HG02840 (cell line): ENCODE measurements around the gene LAMA5.

Experiments
- ATAC-seq: cut with Tn5 transposase; IDR thresholded peaks from one replicate; pipeline ENCODE4 v1.9.1; 2021; ENCODE audit warnings: mild to moderate bottlenecking, moderate library complexity, moderate number of reproducible peaks; ENCODE audit not compliant: unreplicated experiment, low FRiP score

The LAMA5 gene

DNA sequence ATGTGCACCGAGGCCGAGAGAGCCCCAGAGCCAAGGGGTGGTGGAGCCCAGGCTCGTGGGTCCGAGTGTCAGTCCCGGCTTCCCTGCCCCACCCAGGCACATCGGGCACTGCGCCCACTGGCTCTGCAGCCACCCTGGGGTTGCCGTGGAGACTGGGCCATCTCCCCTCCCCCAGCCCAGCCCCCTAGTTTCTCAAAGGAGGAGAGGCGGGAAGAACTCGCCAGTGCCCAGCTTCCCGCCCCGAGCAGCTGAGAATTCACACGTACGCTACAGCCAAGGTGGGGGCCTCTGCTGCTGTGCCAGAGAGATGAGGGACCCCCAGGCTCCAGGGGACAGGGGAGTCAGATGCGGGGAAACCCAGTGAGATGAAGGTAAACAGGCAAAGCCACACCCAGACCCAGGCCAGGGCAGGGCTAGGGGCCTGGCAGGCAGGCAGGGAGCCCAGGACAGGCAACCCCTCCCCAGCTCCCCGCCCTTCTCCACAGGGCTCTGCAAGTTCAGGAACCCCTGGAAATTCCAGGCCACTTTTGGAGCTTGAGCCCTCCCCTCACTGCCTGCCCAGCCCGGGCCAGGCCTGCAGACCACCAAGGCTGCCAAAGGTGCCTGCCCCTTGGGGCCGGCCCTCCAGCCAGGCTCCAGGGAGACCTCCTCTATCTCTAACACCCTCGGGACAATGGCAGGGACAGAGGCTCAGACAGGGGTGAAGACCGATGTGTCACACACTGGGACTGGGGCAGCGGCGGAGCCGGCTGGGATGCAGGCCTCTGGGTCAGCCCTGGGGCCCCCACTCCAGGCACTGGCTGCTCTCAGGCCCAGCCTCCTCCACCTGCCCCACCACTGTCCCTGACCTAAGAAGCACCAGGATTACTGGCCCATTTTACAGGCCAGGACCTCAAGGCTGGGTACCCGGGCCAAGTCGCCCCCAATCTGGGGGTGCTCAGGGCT lies 6.0 kb downstream of the LAMA5 start:
- no peak for ATAC-seq

GRCh38 chr20:62359491-62360121 lies 7.5 kb downstream of the LAMA5 start:
- no peak for ATAC-seq

- no peak for ATAC-seq
These were observed 8.0 kb downstream of the LAMA5 start for GRCh38 chr20:62359043-62359490.

- no peak for ATAC-seq
These were observed 8.7 kb downstream of the LAMA5 start for GRCh38 chr20:62358171-62359042.

DNA sequence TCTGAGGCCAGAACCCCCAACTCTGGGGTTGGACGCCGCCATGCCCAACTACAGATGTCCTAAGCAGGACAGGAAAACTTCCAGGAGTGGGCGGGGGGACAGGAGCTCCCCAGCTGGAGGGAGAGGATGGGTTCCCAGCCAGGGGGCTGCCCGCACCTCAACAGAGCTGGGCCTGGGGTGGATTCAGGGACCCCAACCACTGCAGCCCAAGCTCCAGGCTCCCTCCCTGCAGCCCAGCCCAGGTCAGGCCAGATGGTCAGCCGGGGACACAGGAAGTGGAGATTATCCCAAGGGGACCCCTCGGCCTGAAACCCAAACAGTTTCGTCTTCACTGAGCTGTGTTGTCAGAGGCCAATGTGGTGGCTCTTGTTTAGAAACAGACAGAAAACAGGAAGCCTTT lies 9.4 kb downstream of the LAMA5 start:
- no peak for ATAC-seq

GRCh38 chr20:62357187-62357667 lies 9.9 kb downstream of the LAMA5 start:
- no peak for ATAC-seq

- no peak for ATAC-seq
These were observed 10.4 kb downstream of the LAMA5 start for GRCh38 chr20:62356589-62357186.

GRCh38 chr20:62355878-62356588 lies 11.1 kb downstream of the LAMA5 start:
- no peak for ATAC-seq

- ATAC-seq: no peak
These were observed 11.6 kb downstream of the LAMA5 start for GRCh38 chr20:62355516-62355877.

- no peak for ATAC-seq
These were observed 12.2 kb downstream of the LAMA5 start for GRCh38 chr20:62354811-62355341.

DNA sequence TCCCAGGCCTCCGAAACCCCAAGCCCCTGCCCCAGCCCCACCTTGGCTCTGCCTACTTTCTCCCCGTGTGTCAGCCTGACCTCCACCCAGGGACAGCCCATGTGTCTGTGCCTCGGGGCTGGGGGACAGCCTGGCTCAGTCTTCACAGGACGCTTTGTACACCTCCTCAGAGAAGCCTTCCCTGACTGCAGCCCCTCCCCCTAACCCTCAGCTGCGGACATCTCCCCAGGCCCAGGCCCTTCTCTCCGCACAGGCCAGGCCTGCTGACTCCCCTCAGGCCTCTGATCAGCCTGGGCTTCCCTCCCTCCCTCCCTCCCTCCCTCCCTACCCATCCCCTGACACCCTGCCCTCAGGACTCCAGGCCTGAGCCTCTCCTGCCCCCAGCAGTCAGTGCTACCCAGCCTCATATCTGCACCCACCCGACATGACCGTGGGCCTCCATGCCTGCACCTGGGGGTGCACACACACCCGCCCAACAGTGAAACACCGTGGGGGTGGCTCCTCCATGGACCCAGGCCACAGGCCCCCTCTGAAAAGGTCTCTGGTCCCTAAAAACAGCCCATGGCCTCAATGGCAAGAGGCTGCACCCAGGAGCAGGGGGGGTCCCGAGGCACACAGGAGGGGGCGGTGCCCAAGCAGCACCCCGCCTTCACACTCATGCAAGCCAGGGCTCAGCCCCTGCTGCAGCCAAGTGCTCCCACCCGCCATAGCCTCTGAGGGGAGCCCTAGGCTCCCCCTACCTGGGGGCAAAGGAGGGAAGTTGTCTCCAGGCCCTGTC lies 12.9 kb downstream of the LAMA5 start:
- no peak for ATAC-seq

- ATAC-seq: no peak
These were observed 13.7 kb downstream of the LAMA5 start for GRCh38 chr20:62353289-62354030.

GRCh38 chr20:62352402-62353288 lies 14.5 kb downstream of the LAMA5 start:
- no peak for ATAC-seq

GRCh38 chr20:62351469-62352401 lies 15.4 kb downstream of the LAMA5 start:
- no peak for ATAC-seq

DNA sequence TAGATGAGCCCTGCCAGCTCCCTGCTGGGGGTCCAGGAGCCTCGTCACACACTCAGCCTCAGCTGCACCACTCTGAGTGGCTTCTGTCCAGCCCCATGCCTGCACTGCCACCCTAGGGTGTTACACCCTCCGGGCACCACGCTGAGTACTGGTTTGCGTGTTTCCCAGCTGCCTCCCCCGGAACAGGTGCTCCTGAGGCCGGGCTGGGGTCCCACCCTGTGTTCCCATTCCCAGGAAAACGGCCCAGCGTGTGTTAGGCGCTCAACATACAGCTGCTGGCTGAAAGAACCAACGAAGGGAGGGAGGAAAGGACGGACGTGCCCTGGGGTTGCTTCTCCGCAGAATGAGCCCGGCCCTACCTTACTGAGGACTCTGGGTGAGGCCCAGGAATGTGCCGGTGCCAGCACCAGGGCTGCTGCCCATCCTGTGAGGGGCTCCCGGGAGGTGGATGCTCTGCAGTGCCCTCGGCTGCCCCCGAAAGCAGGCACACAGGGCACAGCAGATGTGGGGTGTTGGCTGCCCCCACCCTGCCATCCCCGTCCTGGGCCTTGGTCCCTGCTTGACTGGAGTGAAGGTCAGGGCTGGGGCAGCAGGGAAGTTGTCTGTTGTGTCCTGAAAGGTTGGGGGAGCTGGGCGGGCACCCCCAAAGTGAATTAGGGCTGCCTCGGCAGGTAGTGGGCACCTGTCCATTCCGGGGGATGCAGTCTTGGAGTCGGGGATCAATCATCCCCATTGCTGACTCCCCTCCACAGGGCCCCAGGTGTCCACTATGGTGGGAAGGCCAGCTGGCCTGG lies 16.3 kb downstream of the LAMA5 start:
- ATAC-seq: no peak
